ENCODE results near the gene APOF.
"Not testable (repeated sequence)": the region's sequence is repeated elsewhere in the genome, so short reads cannot be mapped to it uniquely, and the experiment has no call there.

Gene APOF

GRCh38 chr12:56362130-56363059, at the start of gene APOF:
TSS of gene APOF (minus strand) at chr12:56362857. CDS start at chr12:56362745, 112 bp downstream.
- no peak for TF ChIP-seq ZNF274 (IDR thresholded peaks at IDR 0.05; ENCODE audit: low read depth, low read length)

GRCh38 chr12:56411781-56412639, 49.4 kb upstream of the APOF start:
- TF ChIP-seq ZNF274 (IDR thresholded peaks at IDR 0.05; ENCODE audit: low read depth, low read length), result no peak
- H3K4me3 ChIP-seq (ENCODE audit: low read length), result no peak overlapping the region

More at GRCh38 chr12:56362130-56363059, at the start of gene APOF:
- H3K4me3 ChIP-seq (ENCODE audit: low read length), result no peak within 1 kb of the TSS

- H3K4me3 ChIP-seq (ENCODE audit: low read length), result no peak overlapping the region
- TF ChIP-seq ZNF274 (IDR thresholded peaks at IDR 0.05; ENCODE audit: low read depth, low read length), result no peak
Measured at GRCh38 chr12:56410768-56411167, 48.1 kb upstream of the APOF start.

DNA sequence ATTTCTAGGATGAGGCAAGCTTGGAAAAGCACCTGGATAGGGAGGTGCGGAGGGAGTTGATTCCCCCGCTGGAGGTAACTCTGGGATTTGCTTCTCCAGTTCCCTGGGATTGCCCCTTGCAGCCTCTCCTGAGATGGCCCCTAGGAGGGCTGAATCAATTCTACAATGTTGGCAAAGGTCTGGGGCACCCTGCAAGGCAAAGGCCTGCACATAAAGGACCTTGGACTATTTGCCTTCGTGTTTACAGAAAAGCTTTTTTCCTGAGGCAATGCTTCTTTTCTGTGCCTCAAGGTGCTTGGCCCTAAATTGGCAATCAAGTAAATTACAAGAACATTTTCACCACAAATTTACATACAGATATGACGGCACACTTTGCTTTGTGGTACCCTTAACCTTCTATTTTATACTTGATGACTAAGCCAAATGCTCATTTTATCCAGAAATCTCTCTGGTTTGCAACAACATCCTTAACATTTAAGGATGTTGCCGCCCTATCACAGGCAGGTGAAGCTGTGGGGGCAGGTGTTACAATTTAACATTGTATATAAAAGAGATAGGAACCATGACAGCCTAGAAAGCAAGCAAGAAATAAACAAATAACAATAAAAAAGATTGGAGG, 46.3 kb upstream of the APOF start:
- H3K4me3 ChIP-seq (ENCODE audit: low read length), result no peak overlapping the region
- TF ChIP-seq ZNF274 (IDR thresholded peaks at IDR 0.05; ENCODE audit: low read depth, low read length), result no peak

DNA sequence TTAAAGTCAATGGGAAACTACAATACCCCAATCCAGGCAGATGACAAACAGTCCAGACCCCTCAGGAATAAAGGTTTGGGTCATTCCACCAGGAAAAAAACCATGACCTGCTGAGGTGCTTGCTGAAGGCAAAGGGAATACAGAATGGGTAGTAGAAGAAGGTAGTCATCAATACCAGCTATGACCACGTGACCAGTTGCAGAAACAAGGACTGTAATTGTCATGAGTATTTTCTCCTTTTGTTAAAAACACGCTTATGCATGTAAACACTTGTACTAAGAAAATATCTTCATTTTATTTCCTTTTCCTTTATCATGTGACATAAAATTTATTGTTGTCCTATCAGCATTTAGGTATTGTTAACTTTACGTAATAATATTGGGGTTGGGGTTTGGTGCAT, 41.6 kb upstream of the APOF start:
- not testable (repeated sequence) for H3K4me3 ChIP-seq (ENCODE audit: low read length)

GRCh38 chr12:56401612-56402011, 39.0 kb upstream of the APOF start:
- H3K4me3 ChIP-seq (ENCODE audit: low read length), result not testable (repeated sequence)

DNA sequence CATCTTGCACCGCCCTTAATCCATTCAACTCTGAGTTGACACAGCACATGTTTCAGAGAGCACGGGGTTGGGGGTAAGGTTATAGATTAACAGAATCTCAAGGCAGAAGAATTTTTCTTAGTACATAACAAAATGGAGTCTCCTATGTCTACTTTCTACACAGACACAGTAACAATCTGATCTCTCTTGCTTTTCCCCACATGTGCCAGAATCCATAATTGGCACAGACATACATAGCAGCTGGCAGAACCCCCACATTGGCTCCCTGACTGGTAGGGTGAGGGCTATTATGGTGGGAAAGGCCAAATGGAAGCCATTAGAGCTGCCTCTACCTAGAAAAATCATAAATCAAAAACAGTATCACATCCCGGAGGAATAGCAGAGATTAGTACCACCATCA, 38.5 kb upstream of the APOF start:
- not testable (repeated sequence) for H3K4me3 ChIP-seq (ENCODE audit: low read length)

- H3K4me3 ChIP-seq (ENCODE audit: low read length), result not testable (repeated sequence)
Measured at GRCh38 chr12:56399466-56399865, 36.8 kb upstream of the APOF start.

DNA sequence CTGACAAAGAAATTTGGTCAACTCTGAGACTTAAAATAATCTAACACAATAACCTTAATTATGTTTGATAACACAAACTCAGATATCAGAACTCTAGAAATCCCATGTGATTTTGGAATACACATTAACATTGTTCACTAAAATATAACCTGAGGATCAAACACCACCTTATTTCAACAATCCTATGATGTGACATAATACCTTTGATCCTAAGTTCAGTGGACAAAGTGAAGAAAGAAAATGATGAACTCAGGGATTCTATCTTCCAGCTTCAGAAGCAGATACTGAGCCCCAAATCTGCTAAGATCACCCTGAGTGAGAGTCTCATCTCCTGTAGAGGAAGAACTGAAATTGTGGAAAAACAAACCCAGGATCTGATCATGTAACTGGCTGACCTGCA, 35.7 kb upstream of the APOF start:
- TF ChIP-seq ZNF274 (IDR thresholded peaks at IDR 0.05; ENCODE audit: low read depth, low read length), result no peak
- no peak overlapping the region for H3K4me3 ChIP-seq (ENCODE audit: low read length)

GRCh38 chr12:56392331-56392730, 29.7 kb upstream of the APOF start:
- TF ChIP-seq ZNF274 (IDR thresholded peaks at IDR 0.05; ENCODE audit: low read depth, low read length), result no peak
- no peak overlapping the region for H3K4me3 ChIP-seq (ENCODE audit: low read length)

GRCh38 chr12:56391721-56392120, 29.1 kb upstream of the APOF start:
- TF ChIP-seq ZNF274 (IDR thresholded peaks at IDR 0.05; ENCODE audit: low read depth, low read length), result no peak

GRCh38 chr12:56389412-56389811, 26.8 kb upstream of the APOF start:
- no peak for TF ChIP-seq ZNF274 (IDR thresholded peaks at IDR 0.05; ENCODE audit: low read depth, low read length)
- no peak overlapping the region for H3K4me3 ChIP-seq (ENCODE audit: low read length)

More at GRCh38 chr12:56391721-56392120, 29.1 kb upstream of the APOF start:
- no peak overlapping the region for H3K4me3 ChIP-seq (ENCODE audit: low read length)

GRCh38 chr12:56387152-56387736, 24.6 kb upstream of the APOF start:
- H3K4me3 ChIP-seq (ENCODE audit: low read length), result no peak overlapping the region
- TF ChIP-seq ZNF274 (IDR thresholded peaks at IDR 0.05; ENCODE audit: low read depth, low read length), result no peak

DNA sequence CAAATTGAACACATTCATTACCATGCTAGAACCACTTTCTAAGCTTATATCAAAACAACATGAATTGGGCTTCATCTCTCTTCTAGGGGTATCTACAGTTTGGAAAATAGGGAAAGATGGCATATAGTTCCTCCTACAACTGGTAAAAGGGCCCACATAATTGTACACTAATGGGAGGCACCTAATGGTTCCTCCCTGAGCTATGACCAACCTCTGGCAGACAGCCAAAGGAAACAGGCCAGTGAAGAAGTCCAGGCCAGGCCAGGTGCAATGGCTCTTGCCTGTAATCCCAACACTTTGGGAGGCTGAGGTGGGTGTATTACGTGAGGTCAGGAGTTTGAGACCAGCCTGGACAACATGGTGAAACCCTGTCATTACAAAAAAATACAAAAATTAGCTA, 23.2 kb upstream of the APOF start:
- H3K4me3 ChIP-seq (ENCODE audit: low read length), result no peak overlapping the region
- TF ChIP-seq ZNF274 (IDR thresholded peaks at IDR 0.05; ENCODE audit: low read depth, low read length), result no peak
